Astrocyte (in vitro differentiated cells and primary cell): ENCODE data around the gene MDFIC.

Experiments
- EZH2 ChIP-seq: IDR thresholded peaks from 2 replicates; pipeline ENCODE4 v1.6.1; 2012; ENCODE audit warnings: mild to moderate bottlenecking, low read length, inconsistent platforms; ENCODE audit not compliant: insufficient read depth
- TF ChIP-seq, protein P1 (sequence below): IDR thresholded peaks from 2 replicates; pipeline ENCODE4 v1.5.1; 2011; ENCODE audit warnings: low read depth, mild to moderate bottlenecking, inconsistent platforms, low read length, moderate library complexity; ENCODE audit not compliant: insufficient read depth

DNA sequence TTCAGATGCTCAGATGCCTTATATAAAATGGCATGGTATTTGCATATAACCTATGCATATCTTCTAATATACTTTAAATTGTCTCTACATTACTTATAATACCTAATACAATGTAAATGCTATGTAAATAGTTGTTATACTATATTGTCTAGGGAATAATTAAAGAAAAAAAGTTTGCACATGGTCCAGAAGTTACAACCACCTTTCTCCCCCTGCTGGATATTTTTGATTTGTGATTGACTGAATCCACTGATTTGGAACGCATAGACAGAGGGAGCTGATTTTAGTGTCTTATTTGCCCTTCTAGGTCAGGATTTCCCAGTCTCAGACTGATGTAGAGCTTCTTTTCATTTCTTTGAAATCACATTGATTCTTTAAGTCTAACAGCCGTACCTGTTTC is 31.8 kb downstream of the MDFIC start:
- TF ChIP-seq, protein P1, sequence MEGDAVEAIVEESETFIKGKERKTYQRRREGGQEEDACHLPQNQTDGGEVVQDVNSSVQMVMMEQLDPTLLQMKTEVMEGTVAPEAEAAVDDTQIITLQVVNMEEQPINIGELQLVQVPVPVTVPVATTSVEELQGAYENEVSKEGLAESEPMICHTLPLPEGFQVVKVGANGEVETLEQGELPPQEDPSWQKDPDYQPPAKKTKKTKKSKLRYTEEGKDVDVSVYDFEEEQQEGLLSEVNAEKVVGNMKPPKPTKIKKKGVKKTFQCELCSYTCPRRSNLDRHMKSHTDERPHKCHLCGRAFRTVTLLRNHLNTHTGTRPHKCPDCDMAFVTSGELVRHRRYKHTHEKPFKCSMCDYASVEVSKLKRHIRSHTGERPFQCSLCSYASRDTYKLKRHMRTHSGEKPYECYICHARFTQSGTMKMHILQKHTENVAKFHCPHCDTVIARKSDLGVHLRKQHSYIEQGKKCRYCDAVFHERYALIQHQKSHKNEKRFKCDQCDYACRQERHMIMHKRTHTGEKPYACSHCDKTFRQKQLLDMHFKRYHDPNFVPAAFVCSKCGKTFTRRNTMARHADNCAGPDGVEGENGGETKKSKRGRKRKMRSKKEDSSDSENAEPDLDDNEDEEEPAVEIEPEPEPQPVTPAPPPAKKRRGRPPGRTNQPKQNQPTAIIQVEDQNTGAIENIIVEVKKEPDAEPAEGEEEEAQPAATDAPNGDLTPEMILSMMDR, result no peak
- no peak for TF ChIP-seq EZH2
